ENCODE measurements around the gene ARHGAP40.

GRCh38 chr20:38631155-38632022 lies 29.8 kb downstream of the ARHGAP40 start:
- TF ChIP-seq, protein P1, sequence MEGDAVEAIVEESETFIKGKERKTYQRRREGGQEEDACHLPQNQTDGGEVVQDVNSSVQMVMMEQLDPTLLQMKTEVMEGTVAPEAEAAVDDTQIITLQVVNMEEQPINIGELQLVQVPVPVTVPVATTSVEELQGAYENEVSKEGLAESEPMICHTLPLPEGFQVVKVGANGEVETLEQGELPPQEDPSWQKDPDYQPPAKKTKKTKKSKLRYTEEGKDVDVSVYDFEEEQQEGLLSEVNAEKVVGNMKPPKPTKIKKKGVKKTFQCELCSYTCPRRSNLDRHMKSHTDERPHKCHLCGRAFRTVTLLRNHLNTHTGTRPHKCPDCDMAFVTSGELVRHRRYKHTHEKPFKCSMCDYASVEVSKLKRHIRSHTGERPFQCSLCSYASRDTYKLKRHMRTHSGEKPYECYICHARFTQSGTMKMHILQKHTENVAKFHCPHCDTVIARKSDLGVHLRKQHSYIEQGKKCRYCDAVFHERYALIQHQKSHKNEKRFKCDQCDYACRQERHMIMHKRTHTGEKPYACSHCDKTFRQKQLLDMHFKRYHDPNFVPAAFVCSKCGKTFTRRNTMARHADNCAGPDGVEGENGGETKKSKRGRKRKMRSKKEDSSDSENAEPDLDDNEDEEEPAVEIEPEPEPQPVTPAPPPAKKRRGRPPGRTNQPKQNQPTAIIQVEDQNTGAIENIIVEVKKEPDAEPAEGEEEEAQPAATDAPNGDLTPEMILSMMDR (IDR thresholded peaks at IDR 0.05 in 8 of 11, conservative IDR thresholded peaks at IDR 0.05 in 3 of 11): no peak
- TF ChIP-seq POLR2A (IDR thresholded peaks at IDR 0.05) (no peak), POLR2AphosphoS5 (IDR thresholded peaks at IDR 0.05) (no peak)

Data from spleen (tissue), 7 donors.